Hypothalamus (tissue), 51 donors: ENCODE measurements around the gene PHOX2B.

Experiments
- DNase-seq, 51 donors: peaks; one replicate each; lab custom pipeline; 2025; lab: John Stamatoyannopoulos, UW

PHOX2B gene

DNA sequence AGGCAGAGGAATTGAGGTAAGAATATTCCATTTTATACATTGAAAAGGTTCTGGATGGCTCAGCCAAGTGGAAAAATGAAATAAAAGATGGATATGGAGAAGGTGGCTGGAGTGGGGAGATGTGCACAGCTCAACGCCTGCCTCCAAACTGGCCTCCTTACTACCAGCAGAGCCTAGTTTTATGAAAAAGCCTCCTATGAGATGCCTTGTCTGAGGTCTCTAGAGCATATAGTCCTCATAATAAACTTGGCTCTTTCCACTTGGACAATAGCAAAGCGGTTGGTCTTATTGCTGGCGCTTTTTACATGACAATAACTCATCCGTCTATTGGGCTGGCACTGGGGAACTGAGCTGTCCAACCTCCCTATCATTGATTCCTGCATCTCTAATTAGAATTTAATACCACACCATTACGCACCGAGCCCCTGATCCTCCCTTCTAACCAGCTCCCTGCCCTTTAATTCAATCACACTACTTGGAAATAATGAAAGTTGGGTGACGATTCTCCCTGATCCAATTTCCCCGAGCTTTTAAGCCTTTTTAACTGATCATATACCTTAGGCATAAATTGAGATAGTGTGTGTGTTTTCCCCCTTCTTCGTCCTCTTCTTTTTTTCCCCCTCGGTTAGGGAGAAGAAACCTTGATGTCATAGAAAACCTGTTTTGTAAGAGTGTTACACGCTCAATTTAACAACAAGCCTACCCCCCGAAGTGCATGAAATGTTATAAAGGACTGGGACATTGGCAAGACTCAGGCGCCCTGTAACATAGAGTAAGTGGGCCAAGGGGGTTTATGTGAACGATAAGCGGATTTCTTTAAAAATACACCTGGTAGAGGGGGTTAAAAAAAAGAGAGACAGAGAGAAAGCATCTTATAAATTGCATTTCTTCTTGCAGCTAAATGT is at the start of gene PHOX2B:
PHOX2B (minus strand) TSS at position 155 of the 905 bp plus-strand sequence; CDS start at position 40, 115 bp downstream.
- DNase-seq, result no peak

DNA sequence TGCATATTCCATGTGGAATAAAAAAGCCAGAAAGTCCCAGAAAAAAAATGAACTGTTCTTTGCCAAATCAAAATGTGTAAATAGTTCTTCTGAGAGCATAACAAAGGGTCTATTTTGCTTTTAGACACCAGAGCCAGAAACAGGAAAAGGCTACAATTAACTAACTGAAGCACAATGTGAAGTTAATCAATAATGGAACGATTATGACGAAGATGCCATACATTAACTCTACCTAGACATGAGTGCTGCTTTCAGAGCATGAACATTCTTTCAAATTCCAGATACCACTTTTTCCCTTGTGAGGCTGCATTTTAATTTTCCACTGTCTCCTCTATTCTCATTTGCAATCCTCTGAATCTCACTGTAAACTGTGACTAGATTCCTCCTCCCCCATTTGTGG is 48.7 kb upstream of the PHOX2B start:
- no peak for DNase-seq

DNA sequence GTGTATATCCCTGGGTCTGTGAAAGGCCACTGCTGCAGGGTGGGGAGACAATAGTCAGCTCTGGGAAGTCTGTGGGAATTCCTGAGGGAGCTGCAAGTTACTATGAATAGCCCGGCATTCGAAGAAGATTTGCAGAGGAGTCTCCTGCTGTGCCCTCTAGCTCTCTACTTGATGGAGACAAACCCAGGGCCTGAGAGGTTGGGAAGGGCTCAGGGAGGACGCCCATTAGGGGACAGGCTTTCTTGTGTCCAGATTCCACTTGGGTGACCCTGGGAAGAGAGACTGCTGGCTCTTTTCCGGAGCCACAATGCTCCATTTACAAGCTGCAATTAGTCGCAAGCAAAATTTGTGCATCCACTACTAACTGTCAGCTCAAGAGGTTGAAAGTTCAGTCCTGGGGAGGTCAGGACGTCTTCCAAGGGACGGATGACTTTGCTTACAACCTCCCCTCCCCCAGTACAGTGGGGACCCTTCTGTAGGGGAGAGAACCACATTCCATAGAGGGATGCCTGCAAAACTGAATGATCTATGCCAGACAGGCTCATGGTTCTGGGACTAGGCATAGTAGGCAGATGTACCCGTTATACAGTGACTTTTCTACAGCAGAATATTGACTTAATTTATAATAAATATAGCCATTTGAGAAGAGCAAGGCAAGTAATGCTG is 48.2 kb upstream of the PHOX2B start:
- DNase-seq, result no peak

DNA sequence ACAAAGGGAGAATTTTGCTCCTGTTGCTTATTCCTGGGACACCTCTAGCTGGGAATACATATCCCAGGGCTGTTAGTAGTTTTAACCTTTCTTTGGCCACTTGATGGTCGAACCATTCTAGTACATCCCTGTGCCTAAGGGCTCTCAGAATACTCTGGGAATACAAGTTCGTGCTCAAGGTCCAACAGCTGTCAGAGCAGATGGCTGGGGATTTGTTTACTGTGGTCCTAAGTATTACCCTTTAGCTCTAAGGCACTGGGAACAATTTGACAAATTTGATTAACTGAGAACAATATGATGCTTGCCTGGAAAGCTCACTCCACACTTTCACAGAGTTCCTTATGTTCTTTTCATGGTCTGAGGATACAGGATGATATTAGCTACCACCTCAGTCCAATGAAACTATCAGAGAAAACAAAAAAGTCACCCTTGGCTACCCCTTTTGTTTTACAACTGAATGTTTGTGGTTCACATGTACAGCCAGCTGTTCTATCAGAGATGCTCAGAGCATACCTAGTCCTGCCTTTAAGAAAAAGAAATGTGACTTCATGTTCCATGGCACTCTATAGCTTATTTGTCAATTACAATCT is 47.4 kb upstream of the PHOX2B start:
- no peak for DNase-seq

DNA sequence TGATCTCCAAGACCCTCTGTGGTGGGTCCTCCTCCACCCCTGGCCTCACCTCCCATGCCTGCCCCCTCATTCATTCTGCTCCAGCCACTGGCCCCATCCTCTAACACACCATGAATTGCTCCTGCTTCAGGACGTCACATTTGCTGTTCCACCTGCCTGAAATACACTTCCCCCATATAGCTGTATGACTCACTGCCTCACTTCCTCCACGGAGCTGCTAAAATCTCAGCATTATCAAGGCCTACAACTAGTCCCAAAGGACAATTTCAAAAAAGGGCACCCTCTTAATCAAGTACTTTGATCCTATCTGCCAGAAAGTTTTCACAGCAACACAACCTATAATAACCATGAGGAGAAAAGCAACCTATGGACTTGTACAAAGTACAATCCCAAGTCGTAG is 43.6 kb upstream of the PHOX2B start:
- no peak for DNase-seq

DNA sequence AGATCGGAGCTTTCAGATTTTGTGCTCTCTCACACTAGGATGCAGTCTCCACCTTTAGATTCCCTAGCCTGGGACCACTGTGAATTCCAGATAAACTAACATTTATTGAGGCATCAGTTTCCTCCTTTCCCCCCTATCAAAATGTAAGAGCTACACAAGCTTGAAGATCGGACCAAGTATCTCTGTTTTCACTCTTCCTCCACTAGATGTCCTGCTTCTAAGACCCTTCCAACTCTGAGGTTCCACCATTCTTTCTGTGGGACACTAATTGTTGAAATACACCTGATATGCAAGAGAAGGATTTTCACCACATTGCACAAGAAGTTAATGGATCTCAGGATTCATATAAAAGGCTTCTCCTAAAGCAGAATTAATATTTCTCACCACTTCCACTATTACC is 43.0 kb upstream of the PHOX2B start:
- DNase-seq, result no peak

DNA sequence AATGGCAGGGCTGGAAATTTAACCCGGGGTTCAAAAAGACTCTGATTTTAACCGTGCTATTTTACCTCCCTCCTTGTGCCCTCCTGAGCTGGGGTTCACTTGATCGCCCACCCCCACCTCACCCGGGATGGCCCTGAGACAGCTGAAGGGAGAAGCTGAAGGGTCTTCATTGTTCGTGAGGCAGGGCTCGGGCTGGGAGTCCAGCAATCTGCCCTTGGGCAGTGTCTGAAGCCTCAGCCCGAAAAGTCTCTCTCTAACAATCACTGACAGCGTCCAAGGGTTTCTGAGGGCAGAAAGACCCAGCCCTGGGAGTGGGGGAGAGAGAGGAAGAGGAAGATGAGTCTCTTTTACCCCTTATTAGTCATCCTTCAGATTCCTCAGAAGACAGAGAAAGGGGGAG is 39.4 kb upstream of the PHOX2B start:
- no peak for DNase-seq

DNA sequence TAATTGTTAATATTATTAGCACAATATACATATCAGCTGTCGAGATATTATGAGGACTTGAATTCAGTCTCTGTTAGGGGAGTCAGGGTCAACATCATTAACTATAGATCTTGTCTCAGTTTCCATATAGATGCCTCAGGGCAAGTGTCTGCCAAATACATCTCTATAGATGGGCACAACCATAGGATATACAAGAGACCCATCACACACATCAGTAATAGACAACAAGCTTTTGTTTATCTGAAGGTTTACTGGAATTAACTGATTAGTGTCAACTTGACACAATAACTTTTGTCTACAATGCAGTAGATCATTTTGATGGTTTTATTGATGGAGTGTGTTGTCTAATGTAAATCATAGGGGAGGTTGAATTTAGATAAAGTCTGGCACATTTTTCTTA is 37.1 kb upstream of the PHOX2B start:
- no peak for DNase-seq

DNA sequence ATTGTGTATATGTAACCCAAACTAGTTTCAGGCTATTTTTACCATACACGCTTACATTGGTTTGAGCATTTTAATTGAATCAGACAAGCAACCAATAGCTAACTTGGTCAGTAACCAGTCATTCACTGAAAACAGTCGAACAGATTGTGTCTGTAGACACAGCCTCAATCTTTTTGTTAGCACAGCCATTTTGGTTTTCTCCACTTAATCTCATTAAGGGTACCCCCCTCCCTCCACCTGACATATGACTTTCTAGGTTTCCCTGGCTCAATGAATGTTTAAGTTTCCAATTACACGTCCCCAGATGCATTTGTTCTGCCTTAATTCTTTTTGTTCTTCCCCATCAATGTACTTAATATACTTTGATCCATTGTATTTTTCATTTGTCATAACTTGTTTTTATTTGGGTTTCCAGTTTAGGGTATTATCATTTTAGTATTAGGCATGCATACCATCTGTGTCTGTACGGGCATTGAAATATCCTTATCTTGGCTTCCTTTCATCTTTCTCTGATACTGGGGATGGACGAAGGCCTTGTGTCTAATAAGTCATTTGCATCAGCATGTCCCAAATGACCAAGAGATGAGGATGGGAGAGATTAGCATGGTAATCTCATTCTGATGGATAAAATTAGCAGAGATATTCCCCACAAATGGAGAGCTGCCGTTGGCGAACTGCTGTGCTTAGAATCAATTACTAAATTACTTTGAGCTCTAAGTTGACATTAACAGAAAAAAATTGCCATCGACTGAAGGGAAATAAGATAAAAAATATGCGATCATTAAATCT is 35.9 kb upstream of the PHOX2B start:
- no peak for DNase-seq

DNA sequence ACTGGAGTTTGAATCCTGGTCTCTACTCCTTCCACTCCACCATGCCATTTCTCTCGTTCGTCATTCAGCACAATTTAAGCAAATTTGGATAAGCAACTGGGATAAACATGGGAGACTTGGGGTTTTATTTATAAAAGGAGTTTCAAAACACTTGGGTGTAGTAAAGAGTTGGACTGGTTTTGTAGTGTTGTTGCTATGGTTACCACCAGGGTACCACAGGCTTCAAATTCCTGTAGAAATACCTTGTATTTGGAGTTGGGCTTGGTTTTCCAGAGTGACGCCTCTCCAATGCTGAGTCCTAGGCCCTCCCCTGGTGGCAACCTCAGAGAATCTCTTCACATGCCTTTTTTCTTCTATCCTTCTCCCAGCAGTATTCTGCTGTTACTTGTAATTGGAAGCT is 27.9 kb upstream of the PHOX2B start:
- DNase-seq, result no peak

DNA sequence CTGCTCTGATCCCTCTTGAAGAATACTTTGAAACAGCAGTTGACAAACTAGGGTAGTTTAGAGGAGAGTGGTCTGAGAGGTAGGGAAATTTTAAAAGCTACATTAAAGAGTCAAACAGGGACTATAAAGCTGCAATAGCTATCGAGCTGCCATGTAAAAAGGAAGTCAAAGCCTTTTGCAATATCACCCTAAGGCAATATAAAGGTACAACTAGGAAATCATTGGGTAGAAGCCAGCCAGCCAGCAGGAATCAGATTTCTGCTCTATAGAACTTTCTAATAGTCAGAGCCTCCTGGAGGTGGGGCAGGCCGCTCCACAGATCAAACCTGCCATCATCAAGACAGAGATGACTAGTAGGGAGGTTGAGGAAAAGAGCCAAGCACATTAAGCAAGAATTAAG is 15.2 kb upstream of the PHOX2B start:
- DNase-seq, result no peak

DNA sequence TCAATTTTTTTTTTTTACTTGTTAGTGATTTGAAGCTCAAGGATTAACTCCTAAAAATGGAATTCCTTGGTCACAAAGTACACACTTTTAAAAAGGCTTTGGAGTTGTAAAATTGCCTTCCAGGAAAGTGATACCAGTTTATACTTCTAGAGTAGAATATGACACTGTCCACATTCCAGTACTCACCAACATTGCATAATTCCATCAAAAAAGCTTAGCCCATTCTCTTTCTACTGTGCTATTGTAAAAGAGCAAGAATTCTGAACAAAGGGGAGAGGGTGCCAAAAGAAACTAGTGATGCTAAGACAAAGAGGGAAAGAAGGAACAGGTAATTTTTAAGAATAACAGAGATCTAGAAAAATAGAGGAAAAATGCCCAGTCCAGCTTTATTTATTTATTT is 10.4 kb upstream of the PHOX2B start:
- DNase-seq, result no peak

DNA sequence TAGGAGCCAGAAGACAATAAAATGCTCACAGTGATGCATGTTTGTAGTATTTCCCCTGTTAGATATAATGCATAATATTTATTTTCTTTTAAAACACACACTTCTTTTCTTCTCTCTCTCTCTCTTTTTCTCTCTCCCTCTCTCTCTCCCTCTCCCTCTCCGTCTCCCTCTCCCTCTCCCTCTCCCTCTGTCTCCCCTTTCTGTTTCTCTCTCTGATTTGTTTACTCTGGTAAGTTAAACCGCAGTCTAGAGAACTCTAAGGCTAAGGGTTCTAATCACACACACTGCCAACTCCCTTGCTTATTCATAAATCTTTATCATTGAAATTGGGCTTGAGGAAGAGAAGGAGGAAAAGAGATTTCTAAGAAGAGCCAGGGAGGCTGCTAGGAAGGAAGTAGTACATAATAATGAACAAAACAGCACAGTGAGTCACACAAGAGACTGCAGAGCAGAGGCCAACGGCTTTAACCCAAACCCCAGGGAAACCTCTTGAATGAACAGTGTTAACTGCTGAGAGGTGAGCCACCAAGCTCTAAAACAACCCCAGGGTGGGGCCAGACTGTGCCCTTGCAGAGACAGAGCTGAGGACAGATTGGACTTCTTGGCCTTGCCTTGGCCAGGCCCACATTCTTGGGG is 9.1 kb upstream of the PHOX2B start:
- DNase-seq, result no peak

DNA sequence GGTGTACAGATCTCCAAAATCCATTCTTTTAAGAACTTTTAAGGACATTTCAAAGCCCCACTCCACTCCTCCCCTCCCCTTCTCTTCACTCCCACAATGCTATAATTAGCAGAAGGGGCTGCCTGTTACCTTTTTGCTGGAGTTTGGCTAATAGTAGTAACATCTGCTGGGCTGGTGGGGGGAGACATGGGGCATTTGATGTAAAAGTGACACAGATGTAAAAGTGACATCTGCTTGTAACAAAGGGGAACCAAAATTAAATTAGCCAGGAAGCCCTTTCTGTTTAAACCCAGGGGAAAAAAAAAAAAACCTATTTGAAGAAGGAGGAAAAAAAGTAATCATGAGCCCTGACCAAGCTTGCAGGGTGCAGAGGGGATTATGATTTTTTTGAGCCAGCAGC is 5.4 kb upstream of the PHOX2B start:
- no peak for DNase-seq

DNA sequence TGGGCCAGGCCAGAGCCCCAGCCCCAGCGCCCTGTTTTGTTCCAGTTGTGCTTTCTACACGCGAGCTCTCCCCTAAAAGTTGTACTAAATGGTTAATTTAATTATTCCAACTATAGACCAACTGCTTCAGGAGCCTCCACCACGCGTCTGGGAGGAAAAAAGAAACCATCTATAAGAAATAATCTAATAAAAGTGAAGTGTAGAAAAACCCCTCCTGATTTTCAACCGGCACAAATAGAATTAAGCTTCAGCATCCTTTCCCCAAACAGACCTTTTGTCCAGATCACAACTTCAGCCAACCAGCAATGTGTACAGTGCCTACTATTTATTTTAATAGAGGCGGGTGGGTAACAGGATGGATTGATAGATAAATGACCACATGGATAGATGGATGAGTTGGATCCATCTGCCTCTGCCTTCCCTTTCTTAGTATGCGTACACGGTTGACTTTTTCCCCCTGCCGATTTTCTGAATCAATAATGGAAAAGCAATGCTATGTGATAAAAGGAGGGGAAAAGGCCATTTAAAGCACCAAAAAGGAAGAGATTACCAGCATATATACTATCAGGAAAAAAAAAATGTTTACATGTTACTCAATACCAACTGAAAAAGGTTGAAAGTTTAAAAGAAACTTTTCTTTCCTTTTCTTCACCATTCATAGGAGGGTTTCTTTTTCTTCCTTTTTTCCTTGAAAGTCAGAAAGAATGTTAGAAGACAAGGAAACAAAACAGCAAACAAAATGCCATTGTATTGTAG is 3.7 kb upstream of the PHOX2B start:
- no peak for DNase-seq

DNA sequence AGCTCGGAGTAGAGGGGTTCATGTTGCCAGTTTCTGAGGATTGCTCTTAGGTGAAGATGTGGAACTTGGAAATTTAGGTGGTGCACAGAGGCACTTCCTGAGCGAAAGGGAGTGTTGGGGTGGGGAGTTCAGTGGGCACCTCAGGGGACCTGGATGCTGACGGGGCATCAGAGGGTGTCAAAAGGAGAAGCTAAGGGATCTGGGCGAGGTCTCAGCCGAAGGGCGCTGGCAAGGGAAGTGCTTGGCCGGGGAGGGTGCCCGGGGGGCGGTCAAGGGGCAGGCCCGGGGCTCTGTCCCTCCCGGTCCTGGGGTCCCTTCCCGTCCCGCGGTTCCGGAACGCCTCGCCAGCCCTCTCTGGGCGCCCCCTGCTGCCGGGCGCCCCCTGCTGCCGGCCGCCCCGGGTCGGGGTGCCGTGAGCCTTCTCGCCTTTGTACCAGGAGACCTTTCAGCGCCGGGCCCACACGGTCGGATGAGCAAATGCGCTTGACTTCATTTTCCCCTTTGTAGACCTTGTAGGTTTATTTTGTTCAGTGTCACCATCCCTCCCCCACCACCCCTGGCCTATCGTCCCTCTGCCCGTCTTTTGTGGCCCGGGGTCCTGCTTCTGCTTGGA is 3.0 kb upstream of the PHOX2B start:
- no peak for DNase-seq

DNA sequence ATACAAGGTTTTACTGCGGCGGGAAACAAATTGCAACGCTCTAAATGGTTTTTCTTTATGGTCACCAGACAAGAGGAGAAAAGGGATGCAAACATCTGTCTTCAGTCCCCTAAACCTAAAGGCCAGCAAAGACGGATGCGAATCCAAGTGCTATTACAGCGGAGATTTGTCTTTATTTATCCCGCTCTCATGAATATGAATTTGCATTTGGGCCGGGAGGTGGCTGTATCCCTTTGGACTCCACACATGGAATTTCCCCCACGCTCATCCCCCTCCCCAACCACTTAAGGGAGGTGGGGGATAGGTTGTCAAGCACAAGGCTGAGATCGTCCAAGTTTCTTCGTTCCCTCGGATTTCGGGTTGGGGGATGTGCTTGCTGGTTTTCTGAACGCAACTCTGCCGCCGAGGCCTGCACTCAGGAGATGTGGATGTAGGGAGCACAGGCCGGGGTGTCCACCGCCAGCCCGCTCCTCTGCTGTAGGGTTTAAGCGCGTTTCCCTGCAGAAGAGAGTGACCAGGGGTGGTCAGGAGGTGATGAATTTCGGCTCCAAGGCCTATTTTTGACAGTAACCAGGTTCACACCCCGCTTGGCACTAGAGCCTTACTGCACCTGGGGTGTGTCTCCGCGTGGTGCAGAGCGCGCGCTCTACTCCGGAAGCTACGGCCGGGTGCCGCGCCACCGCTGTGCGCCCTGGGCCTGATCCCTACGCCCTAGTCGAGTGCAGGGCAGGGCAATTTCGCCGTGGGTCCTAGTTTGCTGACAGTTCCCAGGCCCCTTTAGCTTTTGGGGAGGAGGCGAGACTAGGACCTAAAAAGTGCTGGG is 2.3 kb upstream of the PHOX2B start:
- no peak for DNase-seq

DNA sequence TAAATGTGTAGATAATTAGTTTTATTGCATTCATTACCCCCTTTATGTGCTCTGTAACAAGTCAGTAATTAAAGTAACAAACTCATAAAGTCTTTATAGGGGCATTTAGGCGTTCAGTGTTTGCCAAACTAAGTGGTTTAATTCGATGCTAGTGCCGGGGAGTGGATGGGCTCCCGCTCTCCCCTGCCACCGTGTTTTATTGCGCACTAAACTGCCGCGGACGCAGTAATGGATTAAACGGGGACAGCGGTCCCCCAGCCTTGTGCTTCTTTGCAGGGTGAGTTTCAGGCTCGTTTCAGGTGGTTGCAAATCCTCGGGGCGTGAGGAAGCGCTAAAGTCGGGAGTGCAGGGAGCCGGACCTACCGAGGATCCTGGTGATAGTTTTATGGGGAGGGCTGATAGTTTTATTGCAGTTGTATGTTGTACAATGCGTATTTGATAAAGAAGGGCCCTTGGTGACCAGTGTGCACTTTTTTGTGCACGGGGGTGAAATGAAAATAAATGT is 1.6 kb upstream of the PHOX2B start:
- no peak for DNase-seq
